HG03571 (cell line): ENCODE results near the gene FBXL20.
"Not testable (repeated sequence)": the region's sequence is repeated elsewhere in the genome, so short reads cannot be mapped to it uniquely, and the experiment has no call there.

Source experiments
- ATAC-seq: cut with Tn5 transposase; IDR thresholded peaks from one replicate; pipeline ENCODE4 v1.9.1; 2021; ENCODE audit not compliant: unreplicated experiment

Gene FBXL20

DNA sequence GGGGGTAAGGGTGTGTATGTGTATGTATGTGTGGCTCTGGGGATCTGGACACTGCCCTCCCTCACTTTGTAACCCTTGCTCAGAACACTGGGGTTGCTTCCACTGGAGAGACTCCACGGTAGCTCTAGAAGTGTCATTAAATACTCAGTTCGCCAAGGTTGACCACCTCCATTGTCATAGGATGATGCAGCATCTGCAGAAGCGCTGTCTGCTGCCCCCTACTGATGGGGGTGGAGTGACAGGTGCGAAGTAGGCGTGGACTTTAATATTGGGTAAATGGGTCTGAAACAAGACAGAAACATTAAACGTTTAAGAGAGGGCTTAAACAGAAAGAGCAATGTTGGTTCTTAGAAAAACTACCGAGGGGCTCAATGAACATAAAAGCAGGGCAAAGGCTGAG lies 140.1 kb downstream of the FBXL20 start:
- ATAC-seq: no peak

DNA sequence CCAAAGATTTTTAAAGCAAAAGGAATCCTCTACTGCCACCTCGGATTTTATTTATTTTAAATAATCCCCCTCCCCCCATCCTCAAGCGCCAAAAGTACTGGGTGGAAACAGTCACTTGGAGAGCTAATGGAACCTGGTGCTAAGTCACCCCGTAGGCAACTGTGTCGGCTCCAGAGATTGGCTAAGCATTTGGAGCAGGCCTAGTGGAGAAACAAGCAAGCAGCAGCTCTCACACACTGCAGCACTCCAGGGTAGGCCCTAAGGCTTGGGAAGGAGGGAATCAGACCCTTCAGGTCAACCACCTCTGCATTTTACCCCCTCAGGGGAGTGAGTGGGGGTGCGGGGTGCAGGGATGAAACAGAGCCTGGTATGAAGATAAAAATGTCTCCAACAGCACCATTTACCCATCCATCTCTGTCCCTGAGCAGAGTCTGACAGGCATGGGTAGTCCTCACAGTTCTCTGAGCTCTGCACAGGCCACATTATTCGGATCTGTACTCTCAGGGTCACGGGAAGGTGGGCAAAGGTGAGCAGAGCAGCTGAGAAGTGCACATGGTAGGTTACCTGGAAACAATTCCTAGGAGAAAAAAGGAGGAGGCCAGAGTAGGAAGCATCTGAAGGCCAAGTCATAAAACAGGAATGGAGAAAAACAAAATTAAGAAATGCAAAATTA lies 148.5 kb downstream of the FBXL20 start:
- no peak for ATAC-seq

DNA sequence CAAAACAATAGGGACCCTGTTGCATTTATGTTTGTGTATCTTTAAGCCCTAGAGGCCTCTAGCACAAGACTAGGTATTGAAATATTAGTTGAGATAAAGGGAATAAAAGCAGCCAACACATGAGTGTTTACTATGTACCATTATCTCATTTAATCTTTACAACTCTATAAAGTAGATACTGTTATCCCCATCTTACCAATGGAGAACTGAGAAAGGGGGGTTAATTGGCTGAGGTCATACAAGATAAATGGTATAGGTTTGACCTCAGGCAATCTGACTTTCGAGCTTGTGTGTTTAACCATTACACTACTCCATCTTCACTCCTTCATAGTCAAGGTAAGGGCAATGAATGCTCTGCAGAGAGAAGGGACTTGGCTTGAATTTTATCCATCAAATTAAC lies 149.4 kb downstream of the FBXL20 start:
- ATAC-seq: no peak

DNA sequence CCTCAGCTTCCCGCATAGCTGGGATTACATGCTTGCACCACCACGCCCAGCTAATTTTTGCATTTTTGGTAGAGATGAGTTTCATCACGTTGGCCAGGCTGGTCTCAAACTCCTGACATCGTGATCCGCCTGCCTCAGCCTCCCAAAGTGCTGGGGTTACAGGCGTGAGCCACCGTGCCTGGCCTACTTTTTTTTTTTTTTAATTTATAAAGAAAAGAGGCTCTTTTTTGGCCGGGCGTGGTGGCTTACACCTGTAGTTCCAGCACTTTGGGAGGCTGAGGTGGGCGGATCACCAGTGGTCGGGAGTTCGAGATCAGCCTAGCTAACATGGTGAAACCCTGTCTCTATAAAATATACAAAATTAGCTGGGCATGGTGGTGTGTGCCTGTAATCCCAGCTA lies 151.3 kb downstream of the FBXL20 start:
- not testable (repeated sequence) for ATAC-seq

DNA sequence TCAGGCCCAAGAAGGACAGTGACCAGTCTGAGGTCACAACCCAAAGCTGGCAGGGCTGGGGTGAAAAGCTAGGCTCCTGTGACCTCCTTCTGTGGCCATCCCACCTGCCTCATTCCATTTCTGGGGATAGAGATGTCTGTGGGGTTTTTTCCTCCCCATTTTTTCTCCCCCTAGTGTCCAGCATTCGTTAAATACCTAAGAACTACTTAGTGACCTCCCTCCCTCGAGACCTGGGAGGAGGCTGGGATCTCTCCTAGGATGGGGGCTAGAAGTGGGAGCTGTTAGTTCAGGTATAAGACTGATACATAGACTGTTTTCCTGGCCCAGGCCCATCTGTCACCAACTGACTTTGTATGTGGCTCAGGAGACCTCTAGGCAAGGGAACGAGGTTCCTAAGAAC lies 155.2 kb downstream of the FBXL20 start:
- ATAC-seq: no peak

DNA sequence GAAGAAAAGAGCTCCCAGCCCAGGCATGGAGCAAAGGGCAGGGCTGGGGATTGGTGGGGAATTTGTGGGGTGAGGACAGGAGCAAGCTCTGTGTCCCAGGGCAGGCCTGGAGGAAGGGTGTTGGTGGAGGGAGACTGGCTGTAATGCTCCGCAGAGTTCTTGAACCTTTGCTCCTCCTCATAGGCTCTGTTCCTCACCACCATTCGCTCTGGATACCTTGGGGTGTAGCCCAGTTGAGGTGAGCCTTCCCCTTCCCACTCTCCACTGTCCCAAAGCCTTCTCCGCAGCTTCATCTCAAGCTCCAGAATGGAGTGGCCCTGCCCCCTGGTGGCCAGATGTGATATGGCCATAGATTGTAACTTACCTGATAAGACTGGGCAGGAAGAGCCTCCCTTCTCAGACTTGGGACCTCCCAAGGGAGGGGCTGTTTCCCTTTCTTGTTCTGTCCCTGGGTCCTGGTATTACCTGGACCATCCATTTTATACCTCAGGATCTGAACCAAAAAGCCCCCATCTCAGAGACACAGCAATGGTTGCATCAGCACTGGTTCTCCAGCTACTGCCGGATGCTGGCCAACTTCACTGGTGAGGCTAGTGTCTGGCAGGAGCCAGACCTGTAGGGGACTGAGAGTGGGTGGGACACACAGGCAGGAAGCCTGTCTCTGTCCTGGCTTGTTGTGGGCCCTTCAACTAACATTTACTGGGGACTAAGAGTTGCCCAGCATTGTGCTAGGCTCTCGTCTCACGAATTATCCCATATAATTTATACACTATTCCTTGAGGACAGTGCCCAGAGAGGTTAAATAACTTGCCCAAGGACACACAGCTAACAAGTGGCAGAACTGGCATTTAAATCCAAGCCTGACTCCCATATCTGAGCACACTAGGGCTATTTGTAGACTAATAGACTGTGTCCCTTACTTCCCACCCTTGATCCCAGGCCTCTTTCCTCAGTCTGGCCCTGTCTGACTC lies 156.5 kb downstream of the FBXL20 start:
- ATAC-seq: no peak

DNA sequence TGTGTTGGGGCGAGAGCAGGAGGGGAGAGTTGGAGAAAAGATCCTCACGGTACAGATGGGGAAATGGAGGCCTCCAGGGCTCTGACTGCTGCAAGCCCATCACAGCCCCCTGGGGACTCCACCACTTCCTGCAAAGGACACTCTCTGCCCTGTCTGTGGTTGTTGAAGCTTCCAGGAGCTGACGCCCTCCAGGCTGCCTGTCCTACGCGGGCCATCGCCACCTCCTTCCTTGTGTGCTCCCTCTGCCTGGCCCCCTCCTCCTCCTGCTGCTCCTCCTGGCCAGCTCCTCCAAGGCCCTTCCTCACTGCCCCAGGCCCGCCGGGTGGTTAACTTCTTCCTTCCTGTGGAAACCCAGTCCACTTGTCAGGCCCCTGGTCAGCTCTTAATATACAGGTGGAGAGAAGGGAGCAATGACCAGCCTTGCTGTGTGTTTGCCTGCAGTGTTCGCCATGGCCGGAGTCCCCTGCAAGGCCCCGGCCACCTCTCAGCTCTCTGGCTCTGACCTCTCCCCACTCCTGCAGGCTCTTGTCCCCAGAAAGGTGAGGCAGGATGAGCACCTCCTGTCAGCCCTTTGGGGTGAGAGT lies 157.3 kb downstream of the FBXL20 start:
- no peak for ATAC-seq

DNA sequence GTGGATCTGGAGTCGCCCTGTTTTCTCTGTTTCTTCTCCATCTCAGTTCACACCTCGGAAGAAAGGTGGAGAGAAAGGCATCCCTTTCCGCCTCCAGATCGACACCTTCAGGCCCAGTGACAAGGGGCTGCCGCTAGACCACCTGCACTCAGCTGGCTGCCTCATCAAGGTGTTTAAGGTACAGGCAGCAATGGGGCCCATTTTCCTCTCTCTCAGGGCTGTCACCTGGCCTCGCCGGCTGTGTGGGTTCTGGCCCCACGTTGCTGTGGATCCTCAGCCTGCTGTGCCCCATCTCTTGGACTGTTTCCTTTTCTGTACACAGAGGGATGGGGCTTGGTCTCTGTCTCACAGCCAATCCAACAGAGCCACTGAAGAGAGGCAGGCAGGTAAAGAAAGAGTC lies 158.3 kb downstream of the FBXL20 start:
- ATAC-seq: no peak

DNA sequence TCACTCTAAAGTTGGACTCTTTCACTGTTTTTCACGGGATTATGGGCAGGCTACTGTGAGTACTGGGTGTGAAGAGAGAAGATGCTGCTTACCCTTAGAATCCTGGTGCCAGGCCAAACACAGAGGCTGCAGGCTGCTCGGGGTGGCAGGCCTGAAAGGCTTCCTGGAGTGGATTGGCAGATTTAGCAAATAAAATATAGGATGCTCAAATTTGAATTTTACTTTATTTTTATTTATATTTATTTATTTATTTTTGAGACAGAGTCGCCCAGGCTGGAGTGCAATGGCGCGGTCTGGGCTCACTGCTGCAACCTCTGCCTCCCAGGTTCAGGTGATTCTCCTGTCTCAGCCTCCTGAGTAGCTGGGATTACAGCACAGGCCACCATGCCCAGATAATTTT lies 160.8 kb downstream of the FBXL20 start:
- no peak for ATAC-seq

DNA sequence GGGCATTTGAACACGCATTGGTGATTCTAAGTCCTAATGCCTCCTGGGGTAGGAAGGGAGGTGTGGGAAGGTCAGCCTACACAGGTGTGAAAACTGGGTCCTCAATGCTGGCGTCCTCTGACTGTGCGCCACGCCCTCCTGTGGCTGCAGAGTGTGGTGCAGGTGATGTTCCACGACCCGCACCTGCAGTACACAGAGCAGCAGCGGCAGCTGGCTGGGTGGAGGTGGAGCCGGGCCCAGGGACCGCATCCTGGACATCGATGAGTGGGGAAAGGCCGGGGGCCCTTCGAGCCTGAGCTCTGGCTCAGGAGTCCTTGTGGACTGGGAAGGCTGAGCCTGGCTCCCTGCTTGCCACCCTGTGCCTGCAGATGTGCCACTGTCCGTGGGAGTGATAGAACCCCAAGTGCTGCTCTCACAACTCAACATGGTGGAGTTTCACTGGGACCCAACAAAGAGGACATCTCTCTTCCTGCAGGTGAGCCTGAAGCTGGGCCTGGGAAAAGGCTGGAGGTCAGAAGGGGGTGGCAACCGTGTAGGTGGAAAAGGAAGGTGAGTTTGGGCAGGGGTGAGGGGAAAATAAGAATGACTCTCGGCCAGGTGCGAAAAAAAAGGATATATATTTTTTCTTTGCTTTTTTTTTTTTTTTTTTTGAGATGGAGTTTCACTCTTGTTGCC lies 161.6 kb downstream of the FBXL20 start:
- ATAC-seq: no peak

DNA sequence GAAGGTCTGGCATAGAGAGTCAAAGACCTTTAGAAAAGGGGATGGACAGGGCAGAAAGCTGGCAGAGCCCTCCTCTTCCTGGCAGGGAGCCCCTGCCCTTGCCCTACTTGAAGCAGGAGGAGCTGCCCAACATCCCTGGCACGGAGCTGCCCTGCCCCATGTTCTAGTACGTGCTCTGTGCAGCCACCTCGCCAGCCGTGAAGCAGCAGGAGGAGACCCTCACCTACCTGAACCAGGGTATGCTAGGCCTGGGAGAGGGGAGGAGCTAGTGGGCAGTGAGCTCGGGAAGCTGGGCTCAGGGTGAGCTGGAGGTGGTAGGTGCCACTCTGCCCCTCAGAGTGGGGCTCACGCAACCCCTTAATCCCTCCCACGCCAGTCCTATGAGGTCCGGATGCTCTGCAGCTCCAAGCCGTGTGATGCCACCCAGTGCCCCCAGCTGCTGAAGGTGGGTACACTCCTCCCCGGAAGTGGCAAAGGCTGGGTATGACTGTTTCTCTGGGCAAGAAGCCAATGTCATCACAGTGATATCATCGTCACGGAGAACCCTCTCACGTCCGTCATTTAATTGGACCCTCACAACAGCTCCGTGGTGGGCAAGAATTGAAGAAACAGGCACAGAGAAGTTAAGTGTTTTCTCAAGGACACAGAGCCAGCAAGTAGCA lies 163.0 kb downstream of the FBXL20 start:
- no peak for ATAC-seq

DNA sequence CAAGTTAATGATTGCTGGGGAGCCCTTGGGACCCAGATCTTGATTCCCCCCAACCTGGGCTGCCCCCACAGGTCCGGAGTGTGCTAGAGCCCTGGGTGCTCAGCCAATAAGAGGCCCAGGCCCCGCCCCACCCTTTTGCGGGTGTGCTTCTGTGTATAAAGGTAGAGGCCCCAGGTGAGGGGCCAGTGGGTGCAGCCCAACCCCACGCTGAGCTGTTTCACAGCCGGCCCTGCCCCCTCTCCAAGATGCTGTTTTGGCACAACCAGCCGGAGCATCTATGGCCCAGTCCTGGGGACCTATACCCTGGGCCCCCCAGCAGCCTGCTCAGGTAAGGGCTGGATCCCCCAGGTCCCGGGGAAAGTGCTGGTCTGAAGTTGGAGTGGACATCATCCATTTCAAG lies 163.8 kb downstream of the FBXL20 start:
- ATAC-seq: no peak

DNA sequence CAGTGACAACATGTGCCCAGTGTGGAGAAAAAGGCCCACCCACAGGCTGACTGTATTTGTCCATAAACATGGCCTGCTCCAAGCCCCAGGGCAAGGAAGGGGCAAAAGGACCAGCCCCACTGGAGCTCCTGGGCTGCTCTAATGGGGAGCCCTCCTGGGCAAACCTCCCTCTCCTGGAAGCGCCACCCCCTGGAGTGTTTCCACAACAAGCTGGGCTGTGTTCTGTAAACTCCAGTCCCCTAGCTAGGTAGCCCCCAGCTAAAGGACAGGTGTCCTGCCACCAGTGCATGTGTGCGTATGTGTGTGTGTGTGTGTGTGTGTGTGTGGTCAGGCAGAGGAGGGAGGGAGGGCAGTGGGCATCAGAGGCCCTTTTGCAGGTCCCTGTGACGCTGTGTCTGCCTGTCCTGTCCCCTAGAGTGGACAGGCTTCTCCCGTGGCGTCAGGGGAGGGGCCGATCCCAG lies 164.4 kb downstream of the FBXL20 start:
- no peak for ATAC-seq

DNA sequence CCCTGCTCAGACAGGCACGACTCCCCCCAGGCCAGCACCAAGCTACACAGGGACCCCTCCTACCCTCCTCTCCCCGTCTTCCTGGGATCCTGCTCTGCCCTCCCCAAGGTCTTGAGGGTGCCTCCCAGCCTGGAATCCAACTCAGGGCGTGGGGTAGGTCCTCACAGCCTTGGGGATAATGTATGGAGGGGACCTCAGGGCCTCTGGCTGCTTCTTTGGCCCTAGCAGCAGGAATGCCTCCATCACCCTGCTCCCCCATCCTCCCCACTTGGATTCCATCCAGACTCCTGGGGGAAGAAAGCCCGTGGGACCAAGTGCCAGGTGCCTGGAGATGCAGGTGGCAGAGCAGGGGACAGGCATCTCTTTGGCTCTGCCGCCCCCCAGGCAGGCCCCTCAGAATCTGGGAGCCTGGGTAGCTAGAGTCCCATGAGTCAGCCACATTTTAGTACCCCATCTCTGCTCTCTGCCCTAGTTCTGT lies 164.9 kb downstream of the FBXL20 start:
- no peak for ATAC-seq

DNA sequence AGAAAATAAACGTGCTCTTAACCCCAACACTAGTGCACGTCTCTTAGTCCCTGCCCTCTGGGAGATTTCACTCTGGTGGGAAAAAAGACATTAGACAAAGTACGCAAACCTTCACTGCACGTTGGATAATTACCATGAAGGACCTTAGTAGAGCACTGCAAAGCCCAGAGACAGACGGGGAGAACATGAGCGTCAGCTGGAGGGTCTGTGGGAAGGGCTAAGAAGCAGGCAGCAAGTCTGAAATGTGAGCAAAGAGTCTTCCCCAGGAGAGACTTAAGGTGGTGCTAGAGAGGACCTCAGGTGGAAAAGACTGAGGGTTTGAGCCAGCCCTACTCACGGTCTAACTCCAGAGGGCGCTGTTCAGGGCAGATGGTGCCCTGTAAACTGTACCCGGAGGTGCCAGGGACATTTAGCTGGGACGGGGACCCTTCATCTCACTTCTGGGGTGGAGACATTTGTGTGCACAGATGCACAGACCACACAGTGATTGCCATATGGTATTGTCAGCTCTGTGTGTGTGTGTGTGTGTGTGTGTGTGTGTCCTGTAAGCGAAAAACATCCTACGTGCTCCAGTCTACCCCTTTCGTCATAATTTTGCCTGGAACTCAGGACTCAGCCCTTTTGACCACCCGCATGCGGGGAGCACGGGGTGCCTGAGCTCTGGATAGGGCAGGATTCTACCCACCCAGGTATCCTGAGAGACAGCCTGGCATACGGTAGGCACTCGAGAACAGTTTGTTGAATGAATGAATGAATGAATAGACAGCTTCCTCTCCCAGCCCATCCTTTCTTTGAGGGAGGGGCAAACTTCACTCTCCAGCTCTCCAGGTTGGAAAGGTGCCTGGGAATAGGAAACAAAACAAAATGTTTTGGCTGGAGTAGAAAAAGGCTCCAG lies 165.6 kb downstream of the FBXL20 start:
- ATAC-seq: no peak

DNA sequence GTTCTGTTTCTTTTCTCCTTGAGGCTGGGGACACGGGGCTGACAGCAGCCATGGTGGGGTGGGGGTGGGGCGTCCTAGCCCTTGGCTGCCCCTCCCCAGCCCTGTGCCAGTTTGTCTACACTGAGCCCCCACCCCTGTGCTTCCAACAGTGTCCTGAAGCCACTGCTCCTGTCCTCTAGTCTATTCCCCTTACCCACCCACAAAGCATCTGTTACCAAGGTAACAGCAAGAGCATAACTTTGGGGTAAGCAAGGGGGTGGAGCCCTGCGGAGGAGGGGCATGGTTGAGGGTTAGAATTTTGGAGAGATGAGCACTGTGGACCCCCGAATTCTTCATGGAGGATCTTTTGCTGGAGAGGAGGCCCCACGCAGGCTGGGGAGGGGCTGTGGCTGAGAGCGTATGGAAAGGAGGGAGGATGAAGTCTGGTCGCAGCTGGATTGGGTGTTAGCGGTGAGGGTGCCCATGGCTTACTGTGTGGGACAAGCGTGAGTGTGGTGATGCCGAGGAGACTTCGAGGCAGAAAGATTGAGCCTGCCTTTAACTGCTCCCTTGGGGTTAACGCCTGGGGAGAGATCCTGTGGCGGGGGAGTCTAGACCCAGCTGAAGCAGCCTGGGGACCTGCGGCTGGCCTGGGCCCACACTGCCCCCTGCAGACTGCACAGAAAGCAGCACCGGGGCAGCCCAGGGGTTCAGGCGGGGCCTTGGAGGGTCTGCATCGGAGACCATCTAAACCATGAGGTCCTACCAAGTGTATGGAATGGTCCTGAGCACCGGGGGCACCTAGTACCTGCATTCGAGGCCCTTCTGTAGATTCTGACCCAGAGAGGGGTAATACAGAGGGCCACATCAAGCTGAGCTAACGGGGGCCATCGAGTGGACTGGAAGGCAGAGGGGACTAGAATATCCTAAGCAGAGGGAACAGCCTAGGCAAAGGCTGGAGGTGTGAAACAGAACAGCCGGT lies 169.6 kb downstream of the FBXL20 start:
- ATAC-seq: no peak

DNA sequence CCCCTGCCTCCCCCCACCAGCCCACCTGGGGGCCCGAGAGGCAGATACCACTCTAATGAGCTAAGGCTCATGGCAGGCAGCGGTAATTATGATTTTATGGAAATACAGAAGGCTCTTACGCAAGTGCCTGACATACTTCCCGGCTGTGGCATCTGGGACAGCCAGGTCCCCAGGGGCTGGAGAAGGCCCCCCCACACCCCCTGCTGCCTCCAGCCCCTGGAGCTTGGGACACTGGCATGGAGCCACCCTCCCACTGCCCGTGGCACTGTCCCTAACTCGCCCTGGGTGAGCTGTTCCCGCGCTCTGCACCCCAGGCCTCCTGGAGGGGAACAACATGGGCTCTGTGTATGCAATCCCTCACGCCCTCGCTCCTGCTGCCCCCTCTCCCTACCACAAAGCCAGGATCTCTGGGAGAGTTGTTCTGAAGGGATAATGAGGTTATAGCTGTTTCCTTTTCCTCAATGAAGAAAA lies 170.3 kb downstream of the FBXL20 start:
- no peak for ATAC-seq

DNA sequence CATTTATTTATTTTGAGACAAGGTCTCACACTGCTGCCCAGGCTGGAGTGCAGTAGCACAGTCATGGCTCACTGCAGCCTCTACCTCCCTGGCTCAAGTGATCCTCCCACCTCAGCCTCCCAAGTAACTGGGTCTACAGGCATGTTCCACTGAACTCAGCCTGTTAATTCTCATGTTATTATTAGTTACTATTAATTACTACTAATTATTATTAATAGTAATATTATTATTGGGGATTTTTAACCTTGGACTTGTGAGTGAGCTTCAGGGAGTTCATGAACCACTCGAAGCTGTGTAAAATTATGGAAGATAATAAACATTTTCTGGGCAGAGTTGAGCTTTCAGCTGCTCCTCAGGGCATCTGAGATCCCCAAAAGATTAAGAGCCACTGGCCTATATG lies 171.1 kb downstream of the FBXL20 start:
- no peak for ATAC-seq
